Measurements from ENCODE around the gene MRPL9. TPM values are rescaled to one million over a fixed set of nuclear protein-coding genes. Genes with fewer than 3 reads are reported as not detected.

MRPL9 gene
- total RNA-seq, 2 donors from 2014 or later = 86.3 to 98.0 TPM

DNA sequence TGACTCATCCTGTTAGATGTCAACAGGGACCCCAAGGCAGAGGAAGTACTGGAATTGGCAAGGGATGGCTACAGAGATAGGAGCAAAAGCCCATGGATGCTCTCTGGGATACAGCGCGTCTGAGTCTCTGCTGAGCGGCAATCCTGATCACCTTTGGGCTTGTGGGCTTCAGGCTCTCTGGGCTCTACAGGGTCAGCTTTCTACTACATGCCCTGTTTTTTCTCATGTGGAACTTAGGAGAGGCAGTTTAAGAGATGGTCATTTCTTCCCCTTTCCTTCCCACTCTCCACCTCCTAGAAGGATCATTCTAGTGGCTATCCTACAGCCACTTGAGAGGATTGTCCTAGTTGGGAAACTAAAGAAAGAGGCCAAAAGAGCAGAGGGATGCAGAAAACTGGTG lies 40.6 kb upstream of the MRPL9 start:
- H3K4me3 ChIP-seq (ENCODE audit: low read length) = no peak overlapping the region
- no peaks in the 10 kb centered on the region for H3K9me3 ChIP-seq (ENCODE audit: control insufficient read depth, low read length)
- H3K27ac ChIP-seq (ENCODE audit: low read depth, low read length) = no peak overlapping the region
- no peak overlapping the region for H3K4me3 Mint-ChIP-seq
- no peaks in the 10 kb centered on the region for H3K36me3 Mint-ChIP-seq (ENCODE audit: low read depth)
- no peaks in the 10 kb centered on the region for H3K4me1 ChIP-seq (ENCODE audit: control insufficient read depth, insufficient read depth, low read length)
- H3K27me3 Mint-ChIP-seq (ENCODE audit: insufficient read depth) = peaks cover 10% of the 10 kb centered on the region
- H3K9me3 Mint-ChIP-seq = no peaks in the 10 kb centered on the region
- H3K4me1 Mint-ChIP-seq = peaks cover 6% of the 10 kb centered on the region
- H3K27me3 ChIP-seq (ENCODE audit: control insufficient read depth, insufficient read depth, low read length, poor library complexity, severe bottlenecking) = no peaks in the 10 kb centered on the region
- DNase-seq = peak; percentile 26
- no peaks in the 10 kb centered on the region for H3K36me3 ChIP-seq (ENCODE audit: control insufficient read depth, insufficient read depth, low read length)
- 91% methylated on average over 3 of the region's 3 CpGs; no CpG with 5 or more reads in 1 of the 2 experiments for WGBS, 2 experiments (ENCODE audit: insufficient coverage in 1 of 2, insufficient read length in 1 of 2)
- TF ChIP-seq, protein P1, sequence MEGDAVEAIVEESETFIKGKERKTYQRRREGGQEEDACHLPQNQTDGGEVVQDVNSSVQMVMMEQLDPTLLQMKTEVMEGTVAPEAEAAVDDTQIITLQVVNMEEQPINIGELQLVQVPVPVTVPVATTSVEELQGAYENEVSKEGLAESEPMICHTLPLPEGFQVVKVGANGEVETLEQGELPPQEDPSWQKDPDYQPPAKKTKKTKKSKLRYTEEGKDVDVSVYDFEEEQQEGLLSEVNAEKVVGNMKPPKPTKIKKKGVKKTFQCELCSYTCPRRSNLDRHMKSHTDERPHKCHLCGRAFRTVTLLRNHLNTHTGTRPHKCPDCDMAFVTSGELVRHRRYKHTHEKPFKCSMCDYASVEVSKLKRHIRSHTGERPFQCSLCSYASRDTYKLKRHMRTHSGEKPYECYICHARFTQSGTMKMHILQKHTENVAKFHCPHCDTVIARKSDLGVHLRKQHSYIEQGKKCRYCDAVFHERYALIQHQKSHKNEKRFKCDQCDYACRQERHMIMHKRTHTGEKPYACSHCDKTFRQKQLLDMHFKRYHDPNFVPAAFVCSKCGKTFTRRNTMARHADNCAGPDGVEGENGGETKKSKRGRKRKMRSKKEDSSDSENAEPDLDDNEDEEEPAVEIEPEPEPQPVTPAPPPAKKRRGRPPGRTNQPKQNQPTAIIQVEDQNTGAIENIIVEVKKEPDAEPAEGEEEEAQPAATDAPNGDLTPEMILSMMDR (conservative IDR thresholded peaks at IDR 0.05) = no peak
- H3K9ac ChIP-seq (ENCODE audit: extremely low read depth, low read length, poor library complexity, severe bottlenecking) = no peak overlapping the region
- no peak overlapping the region for H3K27ac Mint-ChIP-seq

DNA sequence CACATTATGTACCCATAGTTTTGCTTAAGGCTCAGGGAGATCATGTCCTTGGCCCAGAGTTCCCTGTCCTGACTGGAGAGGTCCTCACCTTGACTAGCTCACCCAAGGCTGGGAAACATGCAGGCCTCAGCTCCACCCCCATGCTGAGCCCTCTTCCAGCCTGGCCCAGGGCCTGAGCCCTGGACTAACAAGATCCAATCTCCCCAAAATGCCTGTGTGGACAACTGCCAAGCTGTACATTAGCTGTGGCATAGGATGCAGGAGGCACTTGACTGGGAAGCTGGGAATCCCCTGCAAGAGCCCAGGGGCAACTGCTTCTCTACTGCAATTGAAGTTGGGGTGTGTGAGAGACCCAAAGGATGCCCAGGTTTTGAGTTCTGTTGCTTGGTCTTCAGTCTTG lies 39.9 kb upstream of the MRPL9 start:
- H3K9me3 Mint-ChIP-seq = no peaks in the 10 kb centered on the region
- Histone ChIP-seq H3K36me3 (ENCODE audit: control insufficient read depth, insufficient read depth, low read length) (no peaks in the 10 kb centered on the region), H3K4me1 (ENCODE audit: control insufficient read depth, insufficient read depth, low read length) (no peaks in the 10 kb centered on the region), H3K9ac (ENCODE audit: extremely low read depth, low read length, poor library complexity, severe bottlenecking) (no peak overlapping the region), H3K27ac (ENCODE audit: low read depth, low read length) (no peak overlapping the region), H3K27me3 (ENCODE audit: control insufficient read depth, insufficient read depth, low read length, poor library complexity, severe bottlenecking) (no peaks in the 10 kb centered on the region), H3K9me3 (ENCODE audit: control insufficient read depth, low read length) (no peaks in the 10 kb centered on the region), H3K4me3 (ENCODE audit: low read length) (no peak overlapping the region)
- H3K4me3 Mint-ChIP-seq = no peak overlapping the region
- H3K36me3 Mint-ChIP-seq (ENCODE audit: low read depth) = no peaks in the 10 kb centered on the region
- peaks cover 3% of the 10 kb centered on the region for H3K4me1 Mint-ChIP-seq
- TF ChIP-seq, protein P1 (conservative IDR thresholded peaks at IDR 0.05) = no peak
- no peak overlapping the region for H3K27ac Mint-ChIP-seq
- H3K27me3 Mint-ChIP-seq (ENCODE audit: insufficient read depth) = peaks cover 10% of the 10 kb centered on the region
- peak; percentile 24 for DNase-seq

DNA sequence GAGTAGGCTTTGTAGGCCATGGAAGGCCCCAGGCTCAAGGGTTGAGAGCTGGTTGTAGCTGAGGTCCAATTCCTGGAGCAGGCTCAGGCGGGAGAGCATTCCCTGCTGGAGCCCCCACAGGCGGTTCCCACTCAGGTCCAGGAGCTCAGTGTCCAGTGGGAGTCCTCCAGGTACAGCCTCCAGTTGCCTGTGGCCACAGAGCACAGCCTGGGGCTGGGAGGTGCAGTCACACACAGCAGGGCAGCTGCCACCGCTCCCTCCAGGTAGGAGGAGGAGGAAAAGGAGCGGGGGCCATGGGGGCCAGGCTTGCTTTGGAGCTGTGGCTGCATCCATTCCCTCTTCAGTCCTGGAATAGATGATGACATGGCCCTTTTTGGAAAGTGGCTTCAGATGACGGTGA lies 39.1 kb upstream of the MRPL9 start:
- WGBS, 2 experiments (ENCODE audit: insufficient coverage in 1 of 2, insufficient read length in 1 of 2) = 90 to 91% methylated on average over 5 of the region's 5 CpGs
- no peaks in the 10 kb centered on the region for H3K9me3 ChIP-seq (ENCODE audit: control insufficient read depth, low read length)
- H3K9ac ChIP-seq (ENCODE audit: extremely low read depth, low read length, poor library complexity, severe bottlenecking) = no peak overlapping the region
- no peaks in the 10 kb centered on the region for H3K36me3 ChIP-seq (ENCODE audit: control insufficient read depth, insufficient read depth, low read length)
- Mint-ChIP-seq H3K27ac (no peak overlapping the region), H3K4me3 (no peak overlapping the region), H3K36me3 (ENCODE audit: low read depth) (no peaks in the 10 kb centered on the region), H3K9me3 (no peaks in the 10 kb centered on the region), H3K4me1 (no peaks in the 10 kb centered on the region), H3K27me3 (ENCODE audit: insufficient read depth) (peaks cover 10% of the 10 kb centered on the region)
- no peak overlapping the region for H3K4me3 ChIP-seq (ENCODE audit: low read length)
- TF ChIP-seq, protein P1 (conservative IDR thresholded peaks at IDR 0.05) = no peak
- no peaks in the 10 kb centered on the region for H3K4me1 ChIP-seq (ENCODE audit: control insufficient read depth, insufficient read depth, low read length)
- DNase-seq = peak; percentile 23
- no peak overlapping the region for H3K27ac ChIP-seq (ENCODE audit: low read depth, low read length)
- no peaks in the 10 kb centered on the region for H3K27me3 ChIP-seq (ENCODE audit: control insufficient read depth, insufficient read depth, low read length, poor library complexity, severe bottlenecking)

All from endodermal cell (in vitro differentiated cells).